Medulla oblongata (tissue), 1 donor: ENCODE results near the gene MRGPRF.
A peak's percentile ranks its signal among the peaks of the same experiment; 100 is the strongest.

ENCODE experiments used
- DNase-seq: peaks from one replicate; pipeline ENCODE4 v3.0.0-alpha.2; 2015; ENCODE audit errors: extremely low spot score

MRGPRF gene

GRCh38 chr11:69022260-69022659 lies 9.2 kb upstream of the MRGPRF start:
- DNase-seq: no peak

GRCh38 chr11:69018924-69019323 lies 5.9 kb upstream of the MRGPRF start:
- DNase-seq: peak; percentile 14

- DNase-seq: no peak
Observed at GRCh38 chr11:69017951-69018350, 4.9 kb upstream of the MRGPRF start.

- no peak for DNase-seq
Observed at GRCh38 chr11:69014898-69015549, 2.0 kb upstream of the MRGPRF start.

- DNase-seq: no peak
Observed at GRCh38 chr11:69014084-69014851, 1.2 kb upstream of the MRGPRF start.

- DNase-seq: no peak
Observed at GRCh38 chr11:69012092-69013008, 696 bp downstream of the MRGPRF start.

- DNase-seq: no peak
Observed at GRCh38 chr11:69011624-69012091, 1.4 kb downstream of the MRGPRF start.

GRCh38 chr11:69010964-69011623 lies 2.0 kb downstream of the MRGPRF start:
- DNase-seq: peak; percentile 44

- no peak for DNase-seq
Observed at GRCh38 chr11:69010361-69010891, 2.6 kb downstream of the MRGPRF start.

GRCh38 chr11:69009441-69010211 lies 3.4 kb downstream of the MRGPRF start:
- DNase-seq: no peak

GRCh38 chr11:69008737-69009440 lies 4.2 kb downstream of the MRGPRF start:
- DNase-seq: no peak

GRCh38 chr11:69007975-69008381 lies 5.1 kb downstream of the MRGPRF start:
- no peak for DNase-seq

- no peak for DNase-seq
Observed at GRCh38 chr11:69006816-69007215, 6.2 kb downstream of the MRGPRF start.

GRCh38 chr11:69005631-69006368 lies 7.2 kb downstream of the MRGPRF start:
- no peak for DNase-seq

- no peak for DNase-seq
Observed at GRCh38 chr11:69005183-69005630, 7.8 kb downstream of the MRGPRF start.

GRCh38 chr11:69004411-69005182 lies 8.4 kb downstream of the MRGPRF start:
- DNase-seq: no peak

GRCh38 chr11:69003866-69004367 lies 9.1 kb downstream of the MRGPRF start:
- DNase-seq: no peak

GRCh38 chr11:69003301-69003865 lies 9.7 kb downstream of the MRGPRF start:
- DNase-seq: no peak
